Inflammatory macrophage treated with lipopolysaccharide for 4 hours (primary cell): ENCODE results near the gene ZCCHC2.

Source experiments
- DNase-seq: peaks from one replicate; pipeline ENCODE4 v3.0.0-alpha.2; 2020

The ZCCHC2 gene

DNA sequence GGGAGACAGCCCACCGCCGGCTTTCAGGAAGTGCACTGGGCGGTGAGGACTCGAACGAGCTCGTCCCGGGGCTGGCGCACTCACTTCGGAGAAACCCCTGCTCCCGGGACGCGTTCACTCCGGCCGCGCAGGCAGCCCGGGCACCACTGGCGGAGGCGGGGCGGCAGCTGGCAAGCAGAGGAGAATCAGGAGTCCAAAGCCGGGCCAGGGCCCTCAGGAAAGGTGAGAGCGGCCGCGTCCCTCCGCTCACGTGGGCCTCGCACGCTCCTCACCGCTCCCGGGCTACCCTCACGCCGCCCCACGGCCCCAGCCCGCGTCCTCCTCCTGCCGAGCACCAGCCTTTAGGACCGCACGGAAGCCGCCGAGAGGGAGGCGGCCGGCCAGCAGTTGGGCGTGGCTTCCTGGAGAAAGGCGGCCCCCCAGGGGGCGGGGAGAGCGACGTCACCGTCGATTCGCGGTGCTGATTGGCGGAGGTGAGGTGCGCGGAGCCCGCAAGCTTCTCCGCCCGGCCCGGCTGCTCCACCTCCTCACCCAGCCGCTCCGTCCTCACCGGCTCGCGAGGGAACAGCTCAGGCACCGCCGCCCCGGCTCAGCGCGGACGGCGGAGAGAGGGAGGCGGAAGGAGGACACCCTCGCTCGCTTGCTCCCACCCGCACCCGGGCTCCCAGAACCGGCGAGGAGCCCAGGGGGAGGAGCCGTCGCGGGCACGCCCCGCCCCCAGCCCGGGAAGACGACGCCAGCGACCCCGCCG, at the start of gene ZCCHC2:
Gene ZCCHC2, plus strand, starts transcription at position 522 of the 751 bp plus-strand sequence. CDS start 400 bp downstream, outside the sequence.
- peak; percentile 98 for DNase-seq

GRCh38 chr18:62479574-62479973, 43.3 kb upstream of the ZCCHC2 start:
- DNase-seq: peak; percentile 59

DNA sequence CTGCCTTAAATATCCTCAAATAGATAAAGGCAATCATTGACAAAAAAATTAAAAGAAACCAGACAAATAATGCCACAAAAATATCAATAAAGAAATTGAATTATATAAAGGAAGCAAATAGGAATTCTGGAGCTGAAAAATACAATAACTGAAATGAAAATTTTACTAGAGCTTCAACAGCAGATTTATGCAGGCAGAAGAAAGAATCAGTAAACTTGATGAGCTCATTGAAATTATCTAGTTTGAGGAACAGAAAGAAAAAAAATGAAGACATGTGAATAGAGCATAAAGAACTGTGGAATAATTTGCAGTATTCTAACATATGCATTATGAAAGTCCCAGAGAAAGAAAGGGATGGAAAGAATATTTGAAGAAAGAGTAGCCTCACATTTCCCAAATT, 41.9 kb upstream of the ZCCHC2 start:
- peak; percentile 35 for DNase-seq

DNA sequence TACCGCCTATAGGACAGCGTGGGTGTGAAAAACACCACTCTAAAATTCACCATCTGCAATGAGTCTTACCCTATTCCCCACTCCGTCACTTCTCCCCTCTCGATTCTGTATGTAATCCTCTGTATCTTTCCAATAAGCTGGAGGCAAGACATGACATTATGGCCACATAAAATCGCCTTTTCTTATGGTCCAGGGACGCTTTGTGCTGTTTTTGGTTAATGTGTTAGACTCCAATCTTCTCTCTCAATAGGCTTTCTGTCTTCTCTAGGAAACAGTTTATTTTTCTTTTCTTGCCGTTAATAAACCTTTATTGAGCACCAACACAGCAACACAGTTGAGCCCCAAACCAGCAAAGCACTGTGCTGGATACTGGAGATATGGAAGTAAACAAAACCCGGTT, 37.9 kb upstream of the ZCCHC2 start:
- DNase-seq: no peak

- DNase-seq: no peak
These were observed 37.1 kb upstream of the ZCCHC2 start for GRCh38 chr18:62485684-62486083.

DNA sequence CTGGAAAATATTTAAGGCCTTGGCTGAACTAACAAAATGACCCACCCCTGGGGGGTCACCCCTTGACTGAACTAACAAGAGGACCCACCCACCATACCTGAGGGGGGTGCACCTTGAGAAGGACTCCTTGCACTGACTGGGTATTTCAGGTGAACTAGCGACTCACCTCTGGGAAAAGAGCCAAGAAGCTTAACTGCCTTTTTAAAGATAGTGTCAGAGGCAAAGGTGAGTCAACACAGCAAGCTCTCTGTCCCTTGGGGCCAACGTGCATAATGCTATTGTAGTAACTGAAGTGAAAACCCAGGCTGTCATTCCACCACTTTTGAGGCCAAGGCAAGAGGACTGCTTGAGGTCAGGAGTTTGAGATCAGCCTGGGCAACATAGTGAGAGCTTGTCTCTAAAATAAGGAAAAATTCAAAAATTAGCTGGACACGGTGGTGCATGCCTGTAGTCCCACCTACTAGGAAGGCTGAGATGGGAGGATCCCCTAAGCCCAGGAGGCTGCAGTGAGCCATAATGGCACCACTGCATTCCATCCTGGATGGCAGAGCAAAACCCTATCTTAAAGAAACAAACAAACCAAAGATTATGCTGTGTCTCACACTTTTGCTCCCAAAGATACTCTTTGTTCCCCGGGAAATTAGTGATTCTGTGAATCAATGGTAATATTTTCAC, 36.4 kb upstream of the ZCCHC2 start:
- no peak for DNase-seq

- no peak for DNase-seq
These were observed 35.7 kb upstream of the ZCCHC2 start for GRCh38 chr18:62487161-62487560.

- DNase-seq: no peak
These were observed 31.7 kb upstream of the ZCCHC2 start for GRCh38 chr18:62490967-62491695.

GRCh38 chr18:62493033-62493862, 29.6 kb upstream of the ZCCHC2 start:
- DNase-seq: no peak

GRCh38 chr18:62494764-62495163, 28.1 kb upstream of the ZCCHC2 start:
- no peak for DNase-seq

DNA sequence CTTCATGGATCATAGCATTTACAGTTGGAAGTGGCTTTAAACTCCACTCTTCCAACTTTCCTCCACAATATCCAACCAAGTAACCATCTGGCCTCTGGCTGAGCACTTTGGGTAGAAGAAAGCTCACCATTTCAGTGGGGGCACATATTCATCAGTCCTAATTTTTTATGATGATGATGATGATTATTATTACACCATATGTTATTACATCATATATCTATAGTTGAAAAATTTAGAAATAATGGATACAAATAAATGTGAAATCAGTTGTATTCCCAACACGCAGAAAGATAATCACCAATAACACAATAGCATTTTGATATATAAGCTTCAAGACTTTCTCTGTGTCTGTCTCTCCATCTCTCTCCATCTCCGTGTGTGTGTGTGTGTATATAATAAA, 26.6 kb upstream of the ZCCHC2 start:
- no peak for DNase-seq

GRCh38 chr18:62497190-62497772, 25.5 kb upstream of the ZCCHC2 start:
- DNase-seq: no peak

DNA sequence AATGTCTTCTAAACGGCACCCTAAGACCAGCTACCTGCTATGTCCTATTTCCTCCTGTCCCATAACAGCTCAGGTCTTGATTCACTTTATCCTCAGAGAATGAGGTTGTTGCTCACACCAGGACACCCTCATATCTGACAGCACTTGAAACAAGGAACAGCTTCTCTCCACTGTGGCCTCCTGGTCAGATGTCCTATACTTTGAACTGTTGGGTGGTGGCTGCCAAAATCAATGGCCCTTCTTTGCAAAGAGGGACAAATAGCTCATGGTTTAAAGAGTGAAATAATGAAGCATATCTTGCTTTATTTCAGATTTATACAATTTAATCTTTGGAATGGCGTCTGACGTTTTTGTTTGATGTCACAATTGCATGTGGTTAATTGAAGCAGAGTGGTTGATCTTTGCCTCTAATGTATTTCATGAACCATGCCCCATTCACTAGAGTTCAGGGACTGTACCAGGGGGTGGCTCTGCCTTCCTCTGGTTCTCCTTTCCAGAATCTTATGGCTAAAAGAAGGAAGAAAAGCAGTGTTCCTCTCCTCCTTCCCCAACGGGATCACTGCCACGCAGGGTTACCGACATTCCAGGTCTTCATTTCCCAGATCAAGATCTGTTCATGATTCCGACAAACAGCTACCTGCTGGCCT, 24.1 kb upstream of the ZCCHC2 start:
- DNase-seq: no peak

- DNase-seq: peak; percentile 63
These were observed 23.6 kb upstream of the ZCCHC2 start for GRCh38 chr18:62499263-62499650.

DNA sequence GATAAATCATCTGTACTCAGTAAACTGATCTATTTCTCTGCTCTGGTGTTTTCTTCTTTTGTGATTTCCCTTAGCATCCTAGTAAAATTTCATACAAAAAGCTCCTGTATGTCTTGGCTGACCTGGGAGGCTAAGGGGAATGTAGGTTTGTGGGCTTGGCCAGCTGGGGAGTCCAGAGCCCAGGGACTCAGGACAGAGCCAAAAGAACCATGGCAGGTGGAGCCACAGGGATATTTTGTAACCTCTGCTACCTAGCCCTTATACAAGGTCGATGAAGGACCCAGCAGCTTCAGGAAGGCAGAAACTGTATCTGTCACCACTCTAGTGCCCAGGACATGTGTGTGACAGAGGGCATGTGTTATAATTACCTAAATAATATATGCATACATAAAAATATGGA, 22.7 kb upstream of the ZCCHC2 start:
- no peak for DNase-seq

- no peak for DNase-seq
These were observed 21.7 kb upstream of the ZCCHC2 start for GRCh38 chr18:62500966-62501591.

GRCh38 chr18:62505669-62506494, 16.9 kb upstream of the ZCCHC2 start:
- peak; percentile 86 for DNase-seq

DNA sequence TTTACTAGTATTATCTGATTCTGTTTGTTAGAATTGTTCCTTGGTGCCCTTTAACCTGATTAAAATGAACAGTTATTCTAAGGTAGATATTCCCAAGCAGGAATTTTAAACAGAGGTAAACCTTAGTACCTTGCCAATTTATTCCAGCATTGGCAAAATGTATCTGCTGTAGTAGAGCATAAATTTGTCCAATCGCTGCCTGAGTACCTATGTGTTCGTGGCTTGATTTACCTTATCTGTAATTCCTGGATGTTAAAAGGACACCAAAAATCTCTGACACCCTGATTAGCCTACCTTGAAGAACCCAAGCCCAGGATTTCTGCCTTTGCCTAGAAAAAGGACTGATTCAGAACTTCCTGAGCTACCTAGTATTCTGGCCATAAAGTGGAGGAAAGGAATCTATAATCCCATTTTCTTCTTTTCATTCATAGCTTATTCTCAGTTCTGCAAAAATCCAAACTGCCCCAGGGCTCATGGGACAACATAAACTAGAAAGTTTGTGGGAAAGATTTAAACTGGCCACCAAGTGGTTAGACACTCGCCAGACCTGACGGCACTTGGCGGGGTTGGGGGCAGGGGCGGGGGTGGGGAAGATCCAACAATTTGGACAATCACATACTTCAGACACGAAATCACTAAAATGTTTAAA, 16.2 kb upstream of the ZCCHC2 start:
- peak; percentile 81 for DNase-seq

GRCh38 chr18:62509779-62510178, 13.0 kb upstream of the ZCCHC2 start:
- DNase-seq: no peak

DNA sequence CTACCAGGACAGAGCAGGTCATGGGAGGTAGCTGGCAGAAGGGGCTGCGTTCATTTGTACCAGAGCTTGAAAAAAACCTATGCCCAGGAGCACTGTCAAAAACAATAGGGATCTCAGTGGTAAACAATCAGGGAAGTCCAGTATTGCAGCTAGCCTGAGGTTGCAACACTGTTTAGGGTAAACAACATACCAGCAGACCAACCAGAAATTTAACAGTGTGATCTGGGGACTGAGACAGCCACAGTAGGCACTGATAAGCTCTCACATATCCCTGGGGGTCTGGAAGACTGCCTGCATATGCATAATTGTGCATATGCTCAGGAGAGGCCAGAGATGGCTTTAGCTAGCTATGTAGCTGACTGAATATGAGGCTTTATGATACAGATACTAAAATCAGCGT, 12.0 kb upstream of the ZCCHC2 start:
- DNase-seq: peak; percentile 86
